ENCODE results near the gene UBE2H. TPM values are rescaled to one million over a fixed set of nuclear protein-coding genes. Genes with fewer than 3 reads are reported as not detected.

The UBE2H gene
- total and polyA plus RNA-seq, 4 donors: 11.9 to 84.2 (median 23.7) TPM

- Histone ChIP-seq H3K9ac (ENCODE audit: low read depth in 1 of 2, low read length in 2 of 2) (no peak overlapping the region), H3K36me3 (ENCODE audit: control insufficient read depth in 4 of 4, insufficient read depth in 3 of 4, low read depth in 1 of 4, low read length in 3 of 4) (no peaks in the 10 kb centered on the region), H3K4me1 (ENCODE audit: control insufficient read depth in 4 of 4, insufficient read depth in 4 of 4, low read length in 3 of 4) (no peaks in the 10 kb centered on the region), H3K27me3 (ENCODE audit: control insufficient read depth in 4 of 4, insufficient read depth in 4 of 4, low read length in 3 of 4) (no peaks in the 10 kb centered on the region), H3K4me3 (ENCODE audit: low read depth in 1 of 3, low read length in 3 of 3) (no peak overlapping the region), H3K9me3 (ENCODE audit: control insufficient read depth in 4 of 4, low read length in 3 of 4) (no peaks in the 10 kb centered on the region), H3K27ac (ENCODE audit: low read depth in 1 of 2, low read length in 2 of 2) (no peak overlapping the region)
- TF ChIP-seq RAD21 (IDR thresholded peaks at IDR 0.05): no peak
- TF ChIP-seq EGR1 (IDR thresholded peaks at IDR 0.05; ENCODE audit: low read depth in 2 of 2): no peak
- no peak for TF ChIP-seq SP1 (IDR thresholded peaks at IDR 0.05)
- TF ChIP-seq REST (IDR thresholded peaks at IDR 0.05): no peak
- no peak for TF ChIP-seq ATF3 (IDR thresholded peaks at IDR 0.05)
- no peak for TF ChIP-seq GABPA (IDR thresholded peaks at IDR 0.05 in 1 of 2, conservative IDR thresholded peaks at IDR 0.05 in 1 of 2)
- no peak for TF ChIP-seq JUND (IDR thresholded peaks at IDR 0.05)
- no peak for TF ChIP-seq ZBTB33 (IDR thresholded peaks at IDR 0.05)
- no peak for TF ChIP-seq FOXA1 (IDR thresholded peaks at IDR 0.05)
- TF ChIP-seq NR2F2 (IDR thresholded peaks at IDR 0.05): no peak
- TF ChIP-seq MAX (IDR thresholded peaks at IDR 0.05): no peak
- no peak for TF ChIP-seq TAF1 (conservative IDR thresholded peaks at IDR 0.05)
- no peak for DNase-seq (ENCODE audit: low spot score)
- 77% methylated on average over 3 of the region's 3 CpGs for WGBS
These were observed 18.1 kb upstream of the UBE2H start for GRCh38 chr7:129970816-129971215.

- H3K27ac ChIP-seq (ENCODE audit: low read depth in 1 of 2, low read length in 2 of 2): no peak overlapping the region
- DNase-seq (ENCODE audit: low spot score): no peak
- no peak overlapping the region for H3K4me3 ChIP-seq (ENCODE audit: low read depth in 1 of 3, low read length in 3 of 3)
- H3K27me3 ChIP-seq (ENCODE audit: control insufficient read depth in 4 of 4, insufficient read depth in 4 of 4, low read length in 3 of 4): no peaks in the 10 kb centered on the region
- H3K36me3 ChIP-seq (ENCODE audit: control insufficient read depth in 4 of 4, insufficient read depth in 3 of 4, low read depth in 1 of 4, low read length in 3 of 4): no peaks in the 10 kb centered on the region
- H3K4me1 ChIP-seq (ENCODE audit: control insufficient read depth in 4 of 4, insufficient read depth in 4 of 4, low read length in 3 of 4): no peaks in the 10 kb centered on the region
- no peak overlapping the region for H3K9ac ChIP-seq (ENCODE audit: low read depth in 1 of 2, low read length in 2 of 2)
- WGBS: 84% methylated on average over 3 of the region's 3 CpGs
- H3K9me3 ChIP-seq (ENCODE audit: control insufficient read depth in 4 of 4, low read length in 3 of 4): no peaks in the 10 kb centered on the region
- TF ChIP-seq ATF3 (IDR thresholded peaks at IDR 0.05) (no peak), REST (IDR thresholded peaks at IDR 0.05) (no peak), SP1 (IDR thresholded peaks at IDR 0.05) (no peak), RXRA (IDR thresholded peaks at IDR 0.05) (no peak), EGR1 (IDR thresholded peaks at IDR 0.05; ENCODE audit: low read depth in 2 of 2) (no peak), HNF4G (IDR thresholded peaks at IDR 0.05) (no peak), FOXA1 (IDR thresholded peaks at IDR 0.05) (no peak), GABPA (IDR thresholded peaks at IDR 0.05 in 1 of 2, conservative IDR thresholded peaks at IDR 0.05 in 1 of 2) (no peak), TAF1 (conservative IDR thresholded peaks at IDR 0.05) (no peak), NR2F2 (IDR thresholded peaks at IDR 0.05) (no peak), ZBTB33 (IDR thresholded peaks at IDR 0.05) (no peak), RAD21 (IDR thresholded peaks at IDR 0.05) (no peak), MAX (IDR thresholded peaks at IDR 0.05) (no peak), YY1 (IDR thresholded peaks at IDR 0.05) (no peak), FOXA2 (IDR thresholded peaks at IDR 0.05) (no peak), HNF4A (conservative IDR thresholded peaks at IDR 0.05) (no peak)
These were observed 17.2 kb upstream of the UBE2H start for GRCh38 chr7:129969881-129970446.
